Measurements from ENCODE around the gene SUZ12.

GRCh38 chr17:31900877-31901276 is 35.9 kb upstream of the SUZ12 start:
- TF ChIP-seq CTCF (IDR thresholded peaks at IDR 0.05) (no peak), POLR2A (IDR thresholded peaks at IDR 0.05) (no peak)
